Daoy (cell line): Measurements from ENCODE around the gene ERCC6L. TPM values are rescaled to one million over a fixed set of nuclear protein-coding genes. Genes with fewer than 3 reads are reported as not detected.

Experiments used
- DNase-seq: peaks from one replicate; pipeline ENCODE4 v3.0.0-alpha.2; 2015; ENCODE audit warnings: low read depth
- total RNA-seq: library from RNA; depleted of rRNA; stranded (reverse); fragments of >200 nt; shearing (Covaris generic); gene quantifications from 2 replicates; pipeline ENCODE4 v1.2.3, GENCODE V29; 2014; rRNA removed

The ERCC6L gene
- 11.1 and 11.8 TPM in 2 replicates for total RNA-seq

GRCh38 chrX:72238721-72239475 is at the start of gene ERCC6L:
Gene ERCC6L, minus strand, starts transcription at chrX:72239027. Its CDS starts 116 bp downstream, at chrX:72238911.
- peak; percentile 92 for DNase-seq

GRCh38 chrX:72282302-72282701 is 43.5 kb upstream of the ERCC6L start:
- no peak for DNase-seq

GRCh38 chrX:72280321-72280845 is 41.6 kb upstream of the ERCC6L start:
- peak; percentile 67 for DNase-seq

- no peak for DNase-seq
These were observed 37.7 kb upstream of the ERCC6L start for GRCh38 chrX:72276478-72276953.

GRCh38 chrX:72274526-72274925 is 35.7 kb upstream of the ERCC6L start:
- DNase-seq: no peak

- DNase-seq: no peak
These were observed 34.9 kb upstream of the ERCC6L start for GRCh38 chrX:72273718-72274117.

- peak; percentile 54 for DNase-seq
These were observed 34.0 kb upstream of the ERCC6L start for GRCh38 chrX:72272868-72273267.

GRCh38 chrX:72271812-72272211 is 33.0 kb upstream of the ERCC6L start:
- no peak for DNase-seq

- DNase-seq: no peak
These were observed 32.4 kb upstream of the ERCC6L start for GRCh38 chrX:72271091-72271788.

- no peak for DNase-seq
These were observed 31.6 kb upstream of the ERCC6L start for GRCh38 chrX:72270316-72270866.

- peak; percentile 76 for DNase-seq
These were observed 30.9 kb upstream of the ERCC6L start for GRCh38 chrX:72269671-72270251.

- DNase-seq: no peak
These were observed 30.0 kb upstream of the ERCC6L start for GRCh38 chrX:72268597-72269365.

GRCh38 chrX:72265263-72265662 is 26.4 kb upstream of the ERCC6L start:
- no peak for DNase-seq

GRCh38 chrX:72262077-72262476 is 23.2 kb upstream of the ERCC6L start:
- no peak for DNase-seq

- DNase-seq: no peak
These were observed 21.6 kb upstream of the ERCC6L start for GRCh38 chrX:72260448-72260847.

- peak; percentile 64 for DNase-seq
These were observed 19.3 kb upstream of the ERCC6L start for GRCh38 chrX:72258174-72258573.

- DNase-seq: no peak
These were observed 17.0 kb upstream of the ERCC6L start for GRCh38 chrX:72255864-72256263.

GRCh38 chrX:72255445-72255844 is 16.6 kb upstream of the ERCC6L start:
- DNase-seq: no peak

GRCh38 chrX:72254816-72255215 is 16.0 kb upstream of the ERCC6L start:
- DNase-seq: no peak

- no peak for DNase-seq
These were observed 14.9 kb upstream of the ERCC6L start for GRCh38 chrX:72253686-72254085.

- DNase-seq: no peak
These were observed 8.5 kb upstream of the ERCC6L start for GRCh38 chrX:72247206-72247942.
